DMS79 (cell line): ENCODE measurements around the gene SREBF2.
"Not testable (repeated sequence)": the region's sequence is repeated elsewhere in the genome, so short reads cannot be mapped to it uniquely, and the experiment has no call there.

Source experiments
- DNase-seq: peaks from one replicate; lab custom pipeline; 2025; lab: John Stamatoyannopoulos, UW

The SREBF2 gene

GRCh38 chr22:41821471-41822316 is 11.2 kb upstream of the SREBF2 start:
- no peak for DNase-seq

- no peak for DNase-seq
Observed at GRCh38 chr22:41822317-41823057, 10.4 kb upstream of the SREBF2 start.

- DNase-seq = no peak
Observed at GRCh38 chr22:41823797-41824196, 9.1 kb upstream of the SREBF2 start.

- DNase-seq = no peak
Observed at GRCh38 chr22:41825376-41825775, 7.5 kb upstream of the SREBF2 start.

GRCh38 chr22:41826021-41826420 is 6.9 kb upstream of the SREBF2 start:
- no peak for DNase-seq

- no peak for DNase-seq
Observed at GRCh38 chr22:41826430-41827383, 6.2 kb upstream of the SREBF2 start.

- no peak for DNase-seq
Observed at GRCh38 chr22:41827671-41828070, 5.2 kb upstream of the SREBF2 start.

- DNase-seq = no peak
Observed at GRCh38 chr22:41828516-41828915, 4.4 kb upstream of the SREBF2 start.

- no peak for DNase-seq
Observed at GRCh38 chr22:41830174-41830573, 2.7 kb upstream of the SREBF2 start.

- no peak for DNase-seq
Observed at GRCh38 chr22:41831383-41831782, 1.5 kb upstream of the SREBF2 start.

GRCh38 chr22:41831828-41832552 is 915 bp upstream of the SREBF2 start:
- no peak for DNase-seq

GRCh38 chr22:41833369-41834004 is 582 bp downstream of the SREBF2 start:
- DNase-seq = no peak

- DNase-seq = no peak
Observed at GRCh38 chr22:41834005-41834944, 1.4 kb downstream of the SREBF2 start.

GRCh38 chr22:41835462-41835861 is 2.6 kb downstream of the SREBF2 start:
- not testable (repeated sequence) for DNase-seq

- no peak for DNase-seq
Observed at GRCh38 chr22:41836551-41836950, 3.6 kb downstream of the SREBF2 start.

GRCh38 chr22:41838842-41839618 is 6.1 kb downstream of the SREBF2 start:
- no peak for DNase-seq

GRCh38 chr22:41840216-41840615 is 7.3 kb downstream of the SREBF2 start:
- DNase-seq = no peak

GRCh38 chr22:41841085-41841712 is 8.3 kb downstream of the SREBF2 start:
- no peak for DNase-seq
